AML-193 (cell line): ENCODE results near the gene CHRM3.

ENCODE experiments used
- DNase-seq, 2 experiments: peaks; one replicate each; lab custom pipeline; 2025; lab: John Stamatoyannopoulos, UW

CHRM3 gene

GRCh38 chr1:239413916-239414315 is 27.5 kb downstream of the CHRM3 start:
- DNase-seq, result no peak

GRCh38 chr1:239417221-239417620 is 30.9 kb downstream of the CHRM3 start:
- DNase-seq, result no peak

- no peak for DNase-seq
These were observed 31.7 kb downstream of the CHRM3 start for GRCh38 chr1:239417986-239418640.

- DNase-seq, result no peak
These were observed 32.3 kb downstream of the CHRM3 start for GRCh38 chr1:239418681-239419080.

- DNase-seq, result no peak
These were observed 35.4 kb downstream of the CHRM3 start for GRCh38 chr1:239421811-239422210.

GRCh38 chr1:239422818-239423217 is 36.5 kb downstream of the CHRM3 start:
- DNase-seq, result no peak

- DNase-seq, result no peak
These were observed 40.6 kb downstream of the CHRM3 start for GRCh38 chr1:239426821-239427475.

- no peak for DNase-seq
These were observed 41.3 kb downstream of the CHRM3 start for GRCh38 chr1:239427712-239428111.

GRCh38 chr1:239428120-239428710 is 41.8 kb downstream of the CHRM3 start:
- DNase-seq, result no peak

- no peak for DNase-seq
These were observed 42.8 kb downstream of the CHRM3 start for GRCh38 chr1:239429163-239429562.

GRCh38 chr1:239432255-239432654 is 45.9 kb downstream of the CHRM3 start:
- DNase-seq, result no peak

- no peak for DNase-seq
These were observed 47.8 kb downstream of the CHRM3 start for GRCh38 chr1:239434181-239434580.
